Pancreas (tissue), 10 donors: Measurements from ENCODE around the gene CCDC169. TPM values are rescaled to one million over a fixed set of nuclear protein-coding genes. Genes with fewer than 3 reads are reported as not detected.
A peak's percentile ranks its signal among the peaks of the same experiment; 100 is the strongest.

Experiments
- ATAC-seq, 4 donors: fragments of 200-7000 bp; cut with Tn5 transposase; one replicate each; pipeline versions ENCODE4 v1.8.0 to v1.9.1; 2020; ENCODE audit warnings: mild to moderate bottlenecking in 4 of 4, moderate library complexity in 4 of 4
- DNase-seq, 6 donors: peaks; one replicate each; pipeline ENCODE4 v3.0.0-alpha.2; 2020
- FAIRE-seq: peaks from 2 replicates; lab custom pipeline; 2012; peaks lifted over from hg19 to GRCh38; lab: Jason Lieb, UNC
- H3K27ac ChIP-seq, 4 donors: fragments of 200-600 bp; sonication (generic); 1 replicate in 3 of 4; 2 replicates in 1 of 4; pipeline versions ENCODE4 v1.5.0 to v1.8.0; 2020
- H3K27me3 ChIP-seq, 4 donors: fragments of 200-600 bp; one replicate each; pipeline ENCODE4 v1.8.0; 2021
- H3K36me3 ChIP-seq, 3 donors: fragments of 200-600 bp; sonication (generic) in 1 of 3; one replicate each; pipeline versions ENCODE4 v1.5.0 to v1.8.0; 2020 to 2021
- H3K4me1 ChIP-seq, 3 donors: fragments of 200-600 bp; one replicate each; pipeline ENCODE4 v1.8.0; 2021
- H3K4me3 ChIP-seq, 4 donors: fragments of 200-600 bp; sonication (generic) in 2 of 4; one replicate each; pipeline versions ENCODE4 v1.5.0 to v1.8.0; 2020 to 2021
- H3K9me3 ChIP-seq, 4 donors: fragments of 200-600 bp; one replicate each; pipeline ENCODE4 v1.8.0; 2021
- CTCF ChIP-seq, 4 donors: fragments of 200-600 bp; sonication (generic) in 3 of 4; IDR thresholded peaks; one replicate each; pipeline versions ENCODE4 v1.5.0 to v1.8.0; 2021; ENCODE audit warnings: antibody characterized with exemption in 4 of 4
- WGBS, 2 donors: extraction: QIAGEN DNeasy Blood & Tissue Kit; methylation state at CpG; one replicate each; pipeline ENCODE4 v1.1.7; 2013; 5-methylcytosine and 5-hydroxymethylcytosine counted together
- intact Hi-C, 3 donors: fragments of 100-400 bp; cut with DNase I; formaldehyde crosslinking; loops; one replicate each; pipeline versions ENCODE4 v1.11.1 to v1.14.2; 2022
- polyA plus RNA-seq, 2 donors: library from polyadenylated mRNA; stranded (reverse); fragments of 200-250 nt; gene quantifications; one replicate each; pipeline ENCODE4 v1.2.3, GENCODE V29; 2013
- total RNA-seq, 6 donors: library from RNA; stranded (reverse); fragmentation: NEBNext Ultra II Directional in 4 of 6; extraction: Animal tissue kit (Norgen Biotek cat#: 25700) in 4 of 6; gene quantifications; one replicate each; pipeline versions ENCODE4 v1.2.1 to v1.2.4, GENCODE V29; 2021 to 2023
- donor health status: healthy with polysubstance abuse.
- donor health status: DM: no; HTN: no; CAD: no; lungs with moderate emphysema.
- donor health status: DM: no; HTN: no; CAD: no.
- donor health status: control.
- donor health status: control.
- donor health status: Bipolar disorder and iron deficiency.
- donor health status: DM: yes; HTN: yes; CAD: no.
- donor health status: DM: no; HTN: no; CAD: no.
- donor health status: DM: no; HTN: no; CAD: no.
- donor health status: DM: yes; HTN: yes; CAD: no.

Gene CCDC169
- total and polyA plus RNA-seq, 8 donors: 0.08 to 0.55 (median 0.21) TPM

GRCh38 chr13:36224730-36225129 lies 72.9 kb downstream of the CCDC169 start:
- no peak for FAIRE-seq
- 40 to 63% methylated on average over 1 of the region's 1 CpG for WGBS, 2 donors
- H3K4me1 ChIP-seq: no peaks in the 10 kb centered on the region
- H3K27me3 ChIP-seq: no peaks in the 10 kb centered on the region
- no peak overlapping the region for H3K27ac ChIP-seq
- intact Hi-C loops: no loop called here
- H3K9me3 ChIP-seq: no peaks in the 10 kb centered on the region
- no peak for ATAC-seq
- no peaks in the 10 kb centered on the region for H3K36me3 ChIP-seq
- no peak for TF ChIP-seq CTCF (IDR thresholded peaks at IDR 0.05)
- H3K4me3 ChIP-seq: no peak overlapping the region
- no peak for DNase-seq

DNA sequence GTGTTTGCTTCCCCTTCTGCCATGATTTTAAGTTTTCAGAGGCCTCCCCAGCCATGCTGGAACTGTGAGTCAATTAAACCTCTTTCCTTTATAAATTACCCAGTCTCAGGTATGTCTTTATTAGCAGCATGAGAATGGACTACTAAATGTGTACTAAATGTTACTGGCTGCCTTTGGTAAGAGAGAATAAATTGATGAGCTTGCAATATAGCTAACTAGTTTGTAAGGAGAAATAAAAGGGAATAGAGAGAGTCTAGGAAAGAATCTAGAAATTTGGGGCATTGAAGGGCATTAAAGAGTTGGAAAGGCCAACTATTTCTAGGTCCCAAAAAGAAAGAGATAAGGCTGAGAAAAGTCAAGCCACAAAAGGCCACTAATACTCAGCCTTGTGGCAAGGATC lies 77.7 kb downstream of the CCDC169 start:
- Histone ChIP-seq H3K4me3 (no peak overlapping the region), H3K36me3 (no peaks in the 10 kb centered on the region), H3K9me3 (no peaks in the 10 kb centered on the region), H3K27ac (no peak overlapping the region), H3K4me1 (no peaks in the 10 kb centered on the region), H3K27me3 (no peaks in the 10 kb centered on the region)
- intact Hi-C loops: no loop called here
- DNase-seq: no peak
- no peak for ATAC-seq
- no peak for TF ChIP-seq CTCF (IDR thresholded peaks at IDR 0.05)
- no peak for FAIRE-seq

GRCh38 chr13:36217456-36217855 lies 80.2 kb downstream of the CCDC169 start:
- Histone ChIP-seq H3K4me3 (no peak overlapping the region), H3K4me1 (no peaks in the 10 kb centered on the region), H3K9me3 (no peaks in the 10 kb centered on the region), H3K27ac (no peak overlapping the region), H3K36me3 (no peaks in the 10 kb centered on the region), H3K27me3 (no peaks in the 10 kb centered on the region)
- DNase-seq (no peak), FAIRE-seq (no peak), ATAC-seq (no peak)
- intact Hi-C loops: no loop called here
- 68 to 83% methylated on average over 3 of the region's 3 CpGs for WGBS, 2 donors
- no peak for TF ChIP-seq CTCF (IDR thresholded peaks at IDR 0.05)

DNA sequence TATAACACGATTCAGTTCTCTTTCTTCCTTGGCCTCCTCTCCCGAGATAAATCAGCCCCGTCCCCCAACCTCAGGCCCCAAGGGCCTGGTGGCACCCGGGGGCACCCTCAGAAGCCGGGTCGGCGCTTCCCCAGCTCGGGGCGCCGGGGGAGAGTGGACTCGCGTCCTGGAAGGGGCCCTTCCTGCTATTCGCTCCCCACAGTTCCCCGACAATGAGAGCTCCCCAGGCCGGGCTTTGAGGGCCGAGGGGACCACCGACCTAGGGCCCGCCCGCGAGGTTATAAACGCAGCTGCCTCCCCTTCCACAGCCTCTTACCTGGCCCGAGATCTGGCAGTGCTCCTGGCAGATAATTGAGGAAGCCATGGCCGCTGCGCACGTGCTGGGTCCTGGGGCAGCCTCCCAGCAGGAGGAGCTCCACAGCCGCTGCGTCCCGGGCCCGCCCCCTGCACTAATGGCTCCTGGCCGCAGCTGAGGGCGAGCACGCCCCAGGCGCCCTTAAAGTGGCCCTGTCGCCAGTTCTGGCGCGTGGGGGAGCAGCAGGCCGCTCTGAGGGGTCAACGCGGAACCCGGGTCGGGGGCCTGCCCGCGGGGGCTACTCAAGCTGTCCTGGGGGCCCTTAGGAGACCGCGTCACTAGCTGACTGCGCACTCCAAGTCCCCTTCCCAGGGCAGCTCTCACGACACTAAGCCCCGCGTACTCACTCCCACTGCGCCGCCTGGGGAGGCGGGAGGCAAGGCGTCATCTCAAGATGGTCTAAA lies 83.3 kb downstream of the CCDC169 start, which contains the start of gene SOHLH2:
Gene SOHLH2, minus strand, starts transcription at position 394 of the 759 bp plus-strand sequence. Its CDS starts 30 bp downstream, at position 364.
- FAIRE-seq: no peak

More for the DNA sequence above, 83.3 kb downstream of the CCDC169 start, which contains the start of gene SOHLH2:
- H3K9me3 ChIP-seq: no peaks in the 10 kb centered on the region
- H3K36me3 ChIP-seq: no peaks in the 10 kb centered on the region
- H3K4me1 ChIP-seq: no peaks in the 10 kb centered on the region
- H3K27ac ChIP-seq: no peak within 1 kb of the TSS
- WGBS, 2 donors: 89 to 93% methylated on average over 50 to 53 of the region's 53 CpGs
- DNase-seq (peak in 1 of 6 donors; percentile 60), ATAC-seq (no peak)
- intact Hi-C loops: no loop called here
- H3K4me3 ChIP-seq: no peak within 1 kb of the TSS
- TF ChIP-seq CTCF (IDR thresholded peaks at IDR 0.05): no peak
- H3K27me3 ChIP-seq: no peaks in the 10 kb centered on the region
